Measurements from ENCODE around the gene ADAMTS4. TPM values are rescaled to one million over a fixed set of nuclear protein-coding genes. Genes with fewer than 3 reads are reported as not detected.

The ADAMTS4 gene
- total and polyA plus RNA-seq, 2 donors (not counting 1 experiment from before 2014, with no cell fraction given), result 1.0 to 1.3 TPM

- Histone ChIP-seq H3K36me3 (ENCODE audit: control insufficient read depth, insufficient read depth, low read length) (peaks cover 19% of the 10 kb centered on the region), H3K4me1 (ENCODE audit: control insufficient read depth, extremely low read depth, insufficient read depth, low read length) (peaks cover 16% of the 10 kb centered on the region), H3K9ac (ENCODE audit: insufficient read depth, low read length) (peak overlapping the region; percentile 74)
Measured at GRCh38 chr1:161164901-161165610, 33.8 kb downstream of the ADAMTS4 start.

GRCh38 chr1:161163793-161164192 is 35.1 kb downstream of the ADAMTS4 start:
- H3K36me3 ChIP-seq (ENCODE audit: control insufficient read depth, insufficient read depth, low read length), result peaks cover 19% of the 10 kb centered on the region
- no peak overlapping the region for H3K27ac ChIP-seq (ENCODE audit: insufficient read depth, low read length)
- no peaks in the 10 kb centered on the region for H3K9me3 ChIP-seq (ENCODE audit: control insufficient read depth, insufficient read depth, low read depth, low read length)
- DNase-seq (ENCODE audit: low read depth in 2 of 2), result no peak
- H3K4me1 ChIP-seq (ENCODE audit: control insufficient read depth, extremely low read depth, insufficient read depth, low read length), result peaks cover 18% of the 10 kb centered on the region
- H3K9ac ChIP-seq (ENCODE audit: insufficient read depth, low read length), result no peak overlapping the region
- no peaks in the 10 kb centered on the region for H4K20me1 ChIP-seq (ENCODE audit: control insufficient read depth, extremely low read depth, insufficient read depth, low read length)
- no peak for TF ChIP-seq EZH2 (IDR thresholded peaks at IDR 0.05; ENCODE audit: low read length, missing control alignments)
- TF ChIP-seq CTCF (conservative IDR thresholded peaks at IDR 0.05 in 1 of 2, IDR thresholded peaks at IDR 0.05 in 1 of 2; ENCODE audit: low read depth in 1 of 2, low read length in 2 of 2), result no peak
- H3K4me2 ChIP-seq (ENCODE audit: extremely low read depth, insufficient read depth, low read length), result no peak overlapping the region
- no peaks in the 10 kb centered on the region for H3K27me3 ChIP-seq (ENCODE audit: control insufficient read depth, insufficient read depth, low read length)
- no peak overlapping the region for H3K4me3 ChIP-seq (replicated peaks in 1 of 4; ENCODE audit: control extremely low read depth in 1 of 4, insufficient read depth in 1 of 4, low read depth in 3 of 4, low read length in 4 of 4)
- peaks cover 17% of the 10 kb centered on the region for H3K79me2 ChIP-seq (ENCODE audit: control insufficient read depth, insufficient read depth, low read length)
- H2AFZ ChIP-seq (ENCODE audit: low read length), result no peak overlapping the region

More at GRCh38 chr1:161164901-161165610, 33.8 kb downstream of the ADAMTS4 start:
- H3K27ac ChIP-seq (ENCODE audit: insufficient read depth, low read length), result peak overlapping the region; percentile 91
- H3K27me3 ChIP-seq (ENCODE audit: control insufficient read depth, insufficient read depth, low read length), result no peaks in the 10 kb centered on the region
- peak overlapping the region in 3 of 4 experiments; percentile 55 to 88 (median 87) for H3K4me3 ChIP-seq (replicated peaks in 1 of 4; ENCODE audit: control extremely low read depth in 1 of 4, insufficient read depth in 1 of 4, low read depth in 3 of 4, low read length in 4 of 4)
- peaks cover 12% of the 10 kb centered on the region for H3K79me2 ChIP-seq (ENCODE audit: control insufficient read depth, insufficient read depth, low read length)
- no peaks in the 10 kb centered on the region for H4K20me1 ChIP-seq (ENCODE audit: control insufficient read depth, extremely low read depth, insufficient read depth, low read length)
- TF ChIP-seq CTCF (conservative IDR thresholded peaks at IDR 0.05 in 1 of 2, IDR thresholded peaks at IDR 0.05 in 1 of 2; ENCODE audit: low read depth in 1 of 2, low read length in 2 of 2) (no peak), EZH2 (IDR thresholded peaks at IDR 0.05; ENCODE audit: low read length, missing control alignments) (no peak)
- H3K4me2 ChIP-seq (ENCODE audit: extremely low read depth, insufficient read depth, low read length), result peak overlapping the region; percentile 100
- no peak overlapping the region for H2AFZ ChIP-seq (ENCODE audit: low read length)
- no peak for DNase-seq (ENCODE audit: low read depth in 2 of 2)
- H3K9me3 ChIP-seq (ENCODE audit: control insufficient read depth, insufficient read depth, low read depth, low read length), result no peaks in the 10 kb centered on the region

- Histone ChIP-seq H3K27ac (ENCODE audit: insufficient read depth, low read length) (no peak overlapping the region), H4K20me1 (ENCODE audit: control insufficient read depth, extremely low read depth, insufficient read depth, low read length) (no peaks in the 10 kb centered on the region), H3K4me2 (ENCODE audit: extremely low read depth, insufficient read depth, low read length) (no peak overlapping the region), H3K4me1 (ENCODE audit: control insufficient read depth, extremely low read depth, insufficient read depth, low read length) (peaks cover 18% of the 10 kb centered on the region), H3K9ac (ENCODE audit: insufficient read depth, low read length) (no peak overlapping the region), H2AFZ (ENCODE audit: low read length) (no peak overlapping the region), H3K27me3 (ENCODE audit: control insufficient read depth, insufficient read depth, low read length) (no peaks in the 10 kb centered on the region), H3K4me3 (replicated peaks in 1 of 4; ENCODE audit: control extremely low read depth in 1 of 4, insufficient read depth in 1 of 4, low read depth in 3 of 4, low read length in 4 of 4) (no peak overlapping the region), H3K9me3 (ENCODE audit: control insufficient read depth, insufficient read depth, low read depth, low read length) (no peaks in the 10 kb centered on the region), H3K36me3 (ENCODE audit: control insufficient read depth, insufficient read depth, low read length) (peaks cover 21% of the 10 kb centered on the region), H3K79me2 (ENCODE audit: control insufficient read depth, insufficient read depth, low read length) (peaks cover 17% of the 10 kb centered on the region)
- TF ChIP-seq CTCF (conservative IDR thresholded peaks at IDR 0.05 in 1 of 2, IDR thresholded peaks at IDR 0.05 in 1 of 2; ENCODE audit: low read depth in 1 of 2, low read length in 2 of 2), result no peak
- TF ChIP-seq EZH2 (IDR thresholded peaks at IDR 0.05; ENCODE audit: low read length, missing control alignments), result no peak
- DNase-seq (ENCODE audit: low read depth in 2 of 2), result no peak
Measured at GRCh38 chr1:161162806-161163205, 36.0 kb downstream of the ADAMTS4 start.

All from fibroblast of lung (primary cell).